Activated CD8-positive, alpha-beta memory T cell treated with anti-CD3 and anti-CD28 coated beads for 1 hour (primary cell): ENCODE data around the gene GAB2.

Experiments
- DNase-seq, 2 donors: peaks; one replicate each; pipeline ENCODE4 v3.0.0-alpha.2; 2020; ENCODE audit warnings: low read depth in 1 of 2; ENCODE audit errors: extremely low read depth in 1 of 2

The GAB2 gene

GRCh38 chr11:78346799-78347198, 70.8 kb downstream of the GAB2 start:
- no peak for DNase-seq

GRCh38 chr11:78345450-78345849, 72.2 kb downstream of the GAB2 start:
- no peak for DNase-seq

DNA sequence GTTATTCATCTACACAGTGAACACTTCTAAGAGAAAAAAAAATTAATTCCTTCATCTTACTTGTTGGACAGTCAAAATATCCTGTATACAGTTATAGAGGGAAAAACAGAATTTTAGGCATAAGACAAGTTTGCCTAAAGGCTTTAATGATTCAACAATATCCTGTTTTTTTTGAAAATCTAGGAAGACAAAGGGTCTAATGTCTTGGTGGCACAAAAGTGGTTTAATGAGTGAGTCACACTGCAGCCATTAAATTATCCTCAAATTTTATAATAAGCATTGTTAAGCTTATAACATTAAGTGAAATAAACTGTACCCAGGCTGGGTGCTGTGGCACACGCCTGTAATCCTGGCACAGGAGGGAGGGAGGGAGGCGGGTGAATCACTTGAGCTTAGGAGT, 72.9 kb downstream of the GAB2 start:
- DNase-seq, result no peak

- DNase-seq, result no peak
Observed at GRCh38 chr11:78344094-78344493, 73.5 kb downstream of the GAB2 start.

GRCh38 chr11:78343303-78343702, 74.3 kb downstream of the GAB2 start:
- no peak for DNase-seq

DNA sequence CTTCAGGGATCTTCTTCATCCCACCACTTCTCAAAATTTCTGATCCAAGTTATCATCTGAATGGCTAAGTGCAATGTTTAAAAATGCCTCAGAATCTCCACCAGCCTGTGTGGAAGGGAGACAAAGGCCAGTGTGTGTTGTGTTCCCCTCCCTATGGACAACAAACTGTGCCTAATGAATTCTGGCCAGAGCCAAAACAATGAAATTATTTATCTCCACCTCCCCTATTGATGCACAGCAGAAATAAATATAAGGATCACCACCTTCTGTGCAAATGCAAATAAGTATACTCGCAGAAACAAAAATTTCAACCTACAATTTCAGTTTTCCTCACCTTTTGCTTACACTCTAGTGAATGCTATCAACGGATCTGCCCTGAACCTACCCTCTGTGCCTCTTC, 75.8 kb downstream of the GAB2 start:
- no peak for DNase-seq

DNA sequence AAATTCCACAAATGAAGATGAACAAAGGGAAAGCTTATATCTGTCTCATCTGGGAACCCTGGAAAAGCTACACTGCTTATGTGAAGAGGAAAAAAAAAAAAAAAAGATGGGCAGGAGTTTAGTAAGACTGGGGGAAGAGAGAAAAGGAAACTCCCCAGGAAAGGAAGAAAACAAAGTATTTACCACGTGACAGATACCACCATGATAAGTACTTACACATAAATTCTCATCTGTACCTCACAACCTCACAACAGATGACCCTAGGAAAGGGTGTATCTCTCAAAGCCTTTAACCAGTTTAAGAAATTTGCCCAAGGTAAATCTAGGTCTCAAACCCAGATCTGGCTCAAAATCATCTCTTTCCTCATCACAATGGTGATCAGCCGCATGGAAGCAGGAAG, 77.1 kb downstream of the GAB2 start:
- DNase-seq, result no peak

- DNase-seq, result no peak
Observed at GRCh38 chr11:78339945-78340344, 77.7 kb downstream of the GAB2 start.

DNA sequence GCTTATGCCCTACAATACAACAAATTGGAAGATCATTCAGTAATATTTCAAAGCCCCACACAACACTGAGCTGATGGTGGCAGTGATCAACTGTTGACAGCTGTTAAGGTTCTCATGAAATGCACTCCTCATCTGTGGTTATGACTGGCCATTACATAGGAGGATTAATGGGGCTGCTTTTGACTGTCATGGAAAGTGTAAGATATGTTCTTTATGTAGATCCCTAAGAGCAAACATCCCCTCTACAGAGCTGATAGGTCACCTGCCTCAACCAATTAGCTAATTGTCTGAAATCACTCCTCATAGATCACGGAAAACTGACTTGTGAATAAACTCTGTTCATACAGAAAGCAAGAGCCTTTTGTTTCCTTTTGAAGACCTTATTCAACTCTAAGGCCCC, 78.1 kb downstream of the GAB2 start:
- no peak for DNase-seq

- DNase-seq, result no peak
Observed at GRCh38 chr11:78338702-78339101, 78.9 kb downstream of the GAB2 start.

DNA sequence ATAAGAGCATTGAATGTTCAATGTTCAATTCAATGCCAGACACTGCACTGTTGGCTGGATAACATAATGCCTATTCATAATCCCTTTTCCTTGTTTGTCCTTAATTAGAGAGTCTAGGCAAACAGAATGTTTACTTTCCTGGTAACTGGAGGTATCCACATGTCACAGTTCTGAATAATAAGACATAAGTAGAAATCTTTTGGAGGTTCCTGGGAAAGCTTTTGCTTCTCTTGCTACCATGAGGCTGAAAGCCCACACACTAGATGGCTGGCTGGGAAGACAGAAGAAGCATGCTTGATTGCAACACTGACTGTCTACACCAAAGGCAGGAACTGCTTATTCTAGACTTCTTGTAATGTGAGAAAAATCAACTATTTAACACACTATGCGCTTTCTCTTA, 79.5 kb downstream of the GAB2 start:
- no peak for DNase-seq

DNA sequence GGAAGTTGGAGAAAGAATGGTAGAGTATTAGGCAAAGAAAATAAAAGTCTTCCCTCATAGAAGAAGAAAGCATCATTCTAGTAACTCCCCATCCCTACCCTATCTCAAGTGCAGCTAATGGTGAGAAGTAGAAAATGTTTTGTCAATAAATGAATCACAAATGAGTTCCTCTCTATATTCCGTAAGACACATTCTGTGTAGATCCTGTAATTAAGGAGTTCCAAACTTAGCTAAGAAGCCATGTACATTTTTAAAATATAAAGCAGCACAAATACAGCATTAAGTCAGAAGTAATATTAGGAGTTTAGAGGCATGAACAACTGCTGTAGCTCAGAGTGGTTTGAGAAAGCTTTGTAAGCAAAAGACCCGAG, 80.1 kb downstream of the GAB2 start:
- no peak for DNase-seq

DNA sequence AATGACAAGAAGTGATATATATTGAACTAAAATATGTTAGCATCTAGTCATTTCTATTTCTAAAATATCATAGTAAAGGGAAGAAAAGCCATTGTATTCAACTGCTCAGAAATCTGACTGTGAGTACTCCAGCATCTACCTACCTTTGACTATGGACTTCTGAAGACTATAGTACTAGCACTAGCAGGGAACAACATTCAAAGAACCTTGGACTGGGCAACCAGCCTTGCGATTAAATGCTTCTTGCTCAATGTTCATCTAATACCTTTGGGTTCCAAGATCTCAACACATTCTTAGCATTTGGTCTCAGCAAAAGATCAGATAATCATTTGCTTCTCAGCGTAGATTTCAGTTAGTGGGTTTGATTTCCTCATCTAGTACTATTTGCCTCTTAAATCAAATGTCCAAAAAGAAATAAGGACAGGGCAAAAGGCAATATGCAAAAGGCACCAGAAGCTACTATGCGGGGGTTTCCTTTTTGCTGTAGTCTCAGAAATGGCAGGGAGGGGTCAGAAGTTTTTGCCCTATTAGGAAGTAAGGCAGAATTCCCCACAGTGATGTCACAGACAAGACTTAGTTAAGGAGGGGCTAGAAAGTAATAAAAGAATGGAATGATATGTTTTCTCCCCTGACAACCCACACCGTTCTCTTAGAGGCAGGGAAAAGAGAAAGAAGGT, 80.6 kb downstream of the GAB2 start:
- no peak for DNase-seq

DNA sequence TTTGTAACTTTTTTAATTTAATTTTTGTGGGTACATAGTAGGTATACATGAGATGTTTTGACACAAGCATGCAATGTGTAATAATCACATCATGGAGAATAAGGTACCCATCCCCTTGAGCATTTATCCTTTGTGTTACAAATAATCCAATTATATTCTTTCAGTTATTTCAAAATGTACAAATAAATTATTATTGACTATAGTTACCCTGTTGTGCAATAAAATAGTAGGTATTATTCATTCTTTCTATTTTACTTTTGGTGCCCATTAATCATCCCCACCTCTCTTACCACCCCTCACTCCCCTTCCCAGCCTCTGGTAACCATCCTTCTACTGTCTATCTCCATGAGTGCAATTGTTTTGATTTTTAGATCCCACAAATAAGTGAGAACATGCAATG, 83.5 kb downstream of the GAB2 start:
- DNase-seq, result no peak

DNA sequence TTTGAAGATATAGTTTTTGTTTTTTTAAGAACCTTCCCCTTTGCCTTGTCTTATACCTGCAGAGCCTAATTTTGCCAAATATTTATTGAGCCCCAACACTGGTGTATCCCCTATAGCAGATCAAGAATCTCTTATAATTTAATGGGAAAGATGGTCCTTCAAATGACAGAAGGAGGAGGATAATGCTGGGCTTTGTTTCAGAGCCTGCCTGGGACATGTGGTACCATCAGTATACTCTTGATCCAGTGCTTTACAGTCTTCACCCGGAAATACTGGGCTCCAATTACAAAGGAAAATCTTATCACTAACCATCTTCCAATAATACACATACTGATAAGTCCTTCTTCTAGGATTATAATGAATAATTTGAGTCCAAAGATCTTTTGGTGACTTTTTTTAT, 84.7 kb downstream of the GAB2 start:
- no peak for DNase-seq

DNA sequence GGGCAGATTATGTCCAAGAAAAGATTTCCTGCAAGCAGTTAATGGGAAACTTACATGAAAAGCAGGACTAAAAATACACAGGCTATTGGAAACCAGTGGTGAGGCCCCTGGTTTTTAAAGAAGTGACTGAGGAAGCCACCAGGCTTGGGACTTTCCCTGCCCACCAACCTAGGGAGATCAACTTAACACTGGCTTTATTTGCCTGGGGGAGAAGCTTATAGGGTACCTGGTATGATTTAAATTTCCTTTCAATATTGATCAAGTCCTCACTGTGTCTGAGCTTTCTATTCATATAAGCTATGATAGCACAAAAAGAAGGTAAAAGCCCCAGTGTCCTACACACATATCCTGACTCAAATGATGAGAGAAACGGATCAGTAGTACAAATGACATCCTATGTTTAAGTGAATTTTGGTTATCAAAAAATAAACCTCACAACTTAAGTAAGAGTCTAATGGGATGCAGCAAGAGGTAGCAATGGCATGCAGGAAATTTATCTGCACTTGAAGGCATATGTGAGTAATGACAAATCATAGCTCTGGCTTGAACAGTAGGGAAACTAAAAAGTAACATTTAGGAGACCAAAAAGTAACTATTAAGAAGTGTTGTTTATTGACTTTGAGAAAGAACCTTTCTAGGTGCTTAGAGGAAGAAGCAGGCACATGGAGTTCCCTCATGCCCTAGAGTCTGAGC, 85.3 kb downstream of the GAB2 start:
- DNase-seq, result no peak

DNA sequence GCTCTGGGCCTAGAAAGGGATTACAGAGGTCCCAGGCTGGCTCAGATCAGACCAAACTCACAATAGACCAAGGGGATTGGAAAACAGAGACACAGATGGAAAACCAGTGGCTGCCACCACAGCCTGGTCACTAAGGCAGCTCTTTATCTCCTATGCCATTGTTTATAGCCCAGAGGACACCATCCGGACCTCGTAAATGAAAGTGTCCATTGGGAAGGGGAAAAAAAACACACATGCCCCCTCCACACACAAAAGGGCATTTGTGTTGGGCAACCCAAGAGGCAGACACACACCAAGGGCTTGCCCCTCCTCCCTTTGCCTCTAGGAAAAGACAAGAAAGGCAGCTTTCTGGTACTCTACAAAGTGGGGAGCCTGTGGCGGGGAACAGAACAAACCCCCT, 85.9 kb downstream of the GAB2 start:
- no peak for DNase-seq

GRCh38 chr11:78330361-78330760, 87.3 kb downstream of the GAB2 start:
- DNase-seq, result no peak

DNA sequence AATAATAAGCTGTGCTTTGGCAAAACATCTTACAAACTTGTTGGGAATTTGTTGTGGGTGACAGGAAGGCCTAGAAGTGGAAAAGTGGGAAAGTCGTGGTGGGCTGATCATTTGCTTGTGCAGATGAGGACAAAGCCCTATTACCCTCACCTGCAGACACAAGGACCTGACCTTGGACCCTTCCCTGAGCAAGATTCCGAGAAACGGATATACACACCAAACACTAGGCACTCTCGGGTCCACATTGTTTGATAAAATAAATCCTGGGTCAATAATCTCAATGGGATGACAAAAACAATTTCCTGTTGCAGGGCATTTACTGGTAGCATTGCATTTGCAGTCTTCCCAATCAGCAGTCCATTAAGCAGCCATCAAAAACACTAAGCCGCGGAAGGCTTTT, 89.7 kb downstream of the GAB2 start:
- no peak for DNase-seq

DNA sequence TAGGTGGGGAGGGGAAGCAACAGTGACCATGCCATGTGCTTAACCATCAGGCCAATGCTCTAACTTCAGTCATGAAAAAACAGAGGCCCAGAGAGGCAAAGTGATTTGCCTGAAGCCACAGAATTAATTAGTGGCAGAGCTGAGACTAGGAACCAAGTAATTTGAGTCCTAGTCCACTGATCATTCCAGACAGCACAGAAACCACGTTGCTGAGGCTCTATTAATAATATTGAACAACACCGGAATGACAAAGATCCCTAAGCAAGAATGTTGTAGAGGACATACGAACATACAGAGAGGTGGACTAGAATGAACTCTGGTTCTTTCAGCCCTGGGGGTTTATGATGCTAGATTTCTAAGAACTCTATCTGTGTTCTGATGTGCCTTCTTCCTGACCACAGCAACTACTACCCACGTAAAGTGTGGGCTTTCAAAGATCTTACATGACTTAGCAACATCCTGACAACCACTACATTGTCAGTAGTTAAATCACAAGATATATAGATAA, 92.3 kb downstream of the GAB2 start:
- DNase-seq, result no peak

DNA sequence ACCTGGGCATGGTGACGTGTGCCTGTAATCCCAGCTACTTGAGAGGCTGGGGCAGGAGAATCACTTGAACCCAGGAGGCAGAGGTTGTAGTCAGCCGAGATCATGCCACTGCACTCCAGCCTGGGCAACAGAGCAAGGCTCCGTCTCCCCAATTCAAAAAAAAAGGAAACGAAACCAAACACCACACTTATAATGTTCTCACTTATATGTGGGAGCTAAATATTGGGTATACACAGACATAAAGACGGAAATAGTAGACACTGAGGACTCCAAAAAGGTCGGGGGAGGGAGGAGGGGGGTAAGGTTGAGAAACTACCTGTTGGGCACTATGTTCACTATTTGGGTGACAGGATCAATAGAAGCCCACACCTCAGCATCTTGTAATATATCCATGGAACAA, 94.3 kb downstream of the GAB2 start:
- no peak for DNase-seq

DNA sequence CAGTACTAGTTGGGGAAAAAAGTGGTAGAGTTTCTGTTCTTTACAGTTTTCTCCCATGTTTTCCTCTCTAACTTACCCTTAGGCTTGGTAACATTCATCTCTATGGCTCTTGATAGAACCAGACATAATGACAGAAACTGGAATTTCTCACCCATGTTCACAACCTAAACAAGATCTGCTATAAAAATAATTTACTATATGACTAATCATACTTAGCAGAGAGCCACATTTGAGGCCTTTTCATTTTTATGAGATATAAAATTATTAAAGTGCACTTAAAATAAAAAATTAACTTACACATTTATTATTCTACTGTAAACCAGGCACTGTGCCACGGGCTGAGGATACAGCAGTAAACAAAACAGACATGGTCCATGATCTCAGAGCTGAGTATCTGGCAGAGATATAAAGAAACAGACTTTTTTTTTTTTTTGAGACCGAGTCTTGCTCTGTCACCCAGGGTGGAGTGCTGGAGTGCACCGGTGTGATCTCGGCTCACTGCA, 98.1 kb downstream of the GAB2 start:
- DNase-seq, result no peak
